NK-92 (cell line): Measurements from ENCODE around the gene ACTR10.
A peak's percentile ranks its signal among the peaks of the same experiment; 100 is the strongest.
"Not testable (repeated sequence)": the region's sequence is repeated elsewhere in the genome, so short reads cannot be mapped to it uniquely, and the experiment has no call there.

Source experiments
- DNase-seq: peaks from one replicate; lab custom pipeline; 2025; ENCODE audit not compliant: unreplicated experiment; lab: John Stamatoyannopoulos, UW

The ACTR10 gene

GRCh38 chr14:58215191-58215914, 15.4 kb downstream of the ACTR10 start:
- no peak for DNase-seq

GRCh38 chr14:58216544-58216943, 16.6 kb downstream of the ACTR10 start:
- DNase-seq, result no peak

GRCh38 chr14:58227096-58227819, 27.3 kb downstream of the ACTR10 start:
- no peak for DNase-seq

- no peak for DNase-seq
Measured at GRCh38 chr14:58238252-58239243, 38.6 kb downstream of the ACTR10 start.

GRCh38 chr14:58239244-58240195, 39.6 kb downstream of the ACTR10 start:
- DNase-seq, result no peak

GRCh38 chr14:58243790-58244555, 44.0 kb downstream of the ACTR10 start:
- no peak for DNase-seq

GRCh38 chr14:58244556-58245387, 44.8 kb downstream of the ACTR10 start, which contains the start of gene PSMA3:
Gene PSMA3, plus strand, starts transcription at chr14:58244843. Its CDS starts 78 bp downstream, at chr14:58244921.
- DNase-seq, result peak; percentile 92

GRCh38 chr14:58245562-58245961, 45.6 kb downstream of the ACTR10 start:
- DNase-seq, result no peak

- no peak for DNase-seq
Measured at GRCh38 chr14:58249611-58250010, 49.7 kb downstream of the ACTR10 start.

GRCh38 chr14:58258156-58258555, 58.2 kb downstream of the ACTR10 start:
- no peak for DNase-seq

- not testable (repeated sequence) for DNase-seq
Measured at GRCh38 chr14:58262005-58262404, 62.1 kb downstream of the ACTR10 start.

GRCh38 chr14:58265401-58265800, 65.5 kb downstream of the ACTR10 start:
- no peak for DNase-seq

GRCh38 chr14:58270628-58271027, 70.7 kb downstream of the ACTR10 start:
- DNase-seq, result no peak

- DNase-seq, result no peak
Measured at GRCh38 chr14:58272588-58273372, 72.8 kb downstream of the ACTR10 start.

- DNase-seq, result no peak
Measured at GRCh38 chr14:58274881-58275280, 74.9 kb downstream of the ACTR10 start.

- DNase-seq, result no peak
Measured at GRCh38 chr14:58275527-58276190, 75.7 kb downstream of the ACTR10 start.

GRCh38 chr14:58276208-58276607, 76.3 kb downstream of the ACTR10 start:
- no peak for DNase-seq
